Mucosa of descending colon (tissue), 3 donors: Measurements from ENCODE around the gene FGGY. TPM values are rescaled to one million over a fixed set of nuclear protein-coding genes. Genes with fewer than 3 reads are reported as not detected.
"Not testable (repeated sequence)": the region's sequence is repeated elsewhere in the genome, so short reads cannot be mapped to it uniquely, and the experiment has no call there.

Experiments used
- ATAC-seq: fragments of 200-7000 bp; cut with Tn5 transposase; one replicate; pipeline ENCODE4 v1.9.1; 2020; ENCODE audit warnings: mild to moderate bottlenecking, moderate library complexity
- DNase-seq, 3 donors: peaks; one replicate each; pipeline ENCODE4 v3.0.0-alpha.2; 2020
- H3K36me3 ChIP-seq: fragments of 200-600 bp; one replicate; pipeline ENCODE4 v1.8.0; 2021; ENCODE audit warnings: low read depth, mild to moderate bottlenecking
- H3K4me1 ChIP-seq: fragments of 200-600 bp; one replicate; pipeline ENCODE4 v1.8.0; 2021; ENCODE audit warnings: low read depth, mild to moderate bottlenecking
- H3K4me3 ChIP-seq: fragments of 200-600 bp; one replicate; pipeline ENCODE4 v1.8.0; 2021; ENCODE audit warnings: mild to moderate bottlenecking
- H3K9me3 ChIP-seq: fragments of 200-600 bp; one replicate; pipeline ENCODE4 v1.8.0; 2021; ENCODE audit warnings: mild to moderate bottlenecking
- CTCF ChIP-seq: fragments of 200-600 bp; IDR thresholded peaks from one replicate; pipeline ENCODE4 v1.8.0; 2022; ENCODE audit warnings: antibody characterized with exemption, mild to moderate bottlenecking
- intact Hi-C, 2 donors: fragments of 100-400 bp; cut with DNase I in 1 of 2; cut with micrococcal nuclease in 1 of 2; formaldehyde crosslinking; loops; one replicate each; pipeline versions ENCODE4 v1.11.0 to v1.11.1; 2022; cut with DNase I, micrococcal nuclease
- total RNA-seq, 3 donors: library from RNA; stranded (reverse); fragmentation: NEBNext Ultra II Directional in 2 of 3; extraction: Animal tissue kit (Norgen Biotek cat#: 25700) in 2 of 3; gene quantifications; one replicate each; pipeline versions ENCODE4 v1.2.1 to v1.2.4, GENCODE V29; 2021 to 2023
- donor health status: DM: no; HTN: no; CAD: no; lungs with moderate emphysema.
- donor health status: DM: no; HTN: no; CAD: no.
- donor health status: DM: no; HTN: yes; CAD: no.

Gene FGGY
- total RNA-seq, 3 donors from 2014 or later = 25.2 to 38.3 (median 36.6) TPM

DNA sequence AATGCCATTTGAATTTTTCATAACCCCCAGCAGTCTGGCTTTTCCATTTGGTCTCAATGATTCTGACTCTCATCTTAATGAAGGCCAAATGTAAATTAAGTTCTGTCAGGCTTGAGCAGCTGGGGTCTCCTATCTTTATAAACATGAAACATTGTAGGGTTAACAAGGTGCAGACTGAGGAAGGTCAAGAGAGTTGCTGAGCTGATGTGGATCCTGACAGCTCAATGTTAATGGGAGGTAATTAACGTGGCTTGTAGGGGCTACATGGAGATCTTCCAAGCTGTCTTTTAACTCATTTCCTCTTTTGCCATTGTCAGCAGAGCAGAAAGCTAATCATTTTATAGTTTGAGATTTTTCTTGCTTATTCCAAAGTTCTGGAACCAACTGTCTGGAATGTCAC lies 55.2 kb downstream of the FGGY start:
- intact Hi-C loops = no loop called here
- Histone ChIP-seq H3K4me1 (peaks cover 10% of the 10 kb centered on the region), H3K36me3 (no peaks in the 10 kb centered on the region), H3K9me3 (no peaks in the 10 kb centered on the region), H3K4me3 (no peak overlapping the region)
- DNase-seq (no peak), ATAC-seq (no peak)
- TF ChIP-seq CTCF = no peak

DNA sequence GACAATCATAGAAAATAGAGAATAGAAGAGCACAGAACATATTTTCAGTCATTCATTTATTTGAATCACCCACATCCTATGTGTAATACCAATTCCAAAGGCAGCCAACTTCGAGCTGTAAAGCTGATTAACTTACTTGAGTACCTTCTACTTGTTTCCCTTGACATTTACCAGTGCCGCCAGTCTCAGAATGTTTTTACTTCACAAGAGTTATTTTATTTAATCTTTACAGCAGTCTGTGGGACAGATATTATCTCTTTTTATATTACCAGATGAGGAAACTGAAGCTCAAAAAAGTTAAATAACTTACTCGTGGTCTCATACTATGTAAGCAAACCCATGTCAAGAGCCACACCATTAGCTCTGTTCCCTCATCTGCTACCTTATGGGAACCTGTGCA lies 56.6 kb downstream of the FGGY start:
- intact Hi-C loops = no loop called here
- peaks cover 10% of the 10 kb centered on the region for H3K4me1 ChIP-seq
- H3K4me3 ChIP-seq = no peak overlapping the region
- ATAC-seq = no peak
- no peaks in the 10 kb centered on the region for H3K9me3 ChIP-seq
- H3K36me3 ChIP-seq = no peaks in the 10 kb centered on the region
- no peak for DNase-seq
- no peak for TF ChIP-seq CTCF

- H3K4me3 ChIP-seq, DNase-seq, ATAC-seq, H3K9me3 ChIP-seq, intact Hi-C loops, H3K36me3 ChIP-seq: not testable (repeated sequence)
- H3K4me1 ChIP-seq = peaks cover 10% of the 10 kb centered on the region
Measured at GRCh38 chr1:59354239-59354638, 57.3 kb downstream of the FGGY start.

DNA sequence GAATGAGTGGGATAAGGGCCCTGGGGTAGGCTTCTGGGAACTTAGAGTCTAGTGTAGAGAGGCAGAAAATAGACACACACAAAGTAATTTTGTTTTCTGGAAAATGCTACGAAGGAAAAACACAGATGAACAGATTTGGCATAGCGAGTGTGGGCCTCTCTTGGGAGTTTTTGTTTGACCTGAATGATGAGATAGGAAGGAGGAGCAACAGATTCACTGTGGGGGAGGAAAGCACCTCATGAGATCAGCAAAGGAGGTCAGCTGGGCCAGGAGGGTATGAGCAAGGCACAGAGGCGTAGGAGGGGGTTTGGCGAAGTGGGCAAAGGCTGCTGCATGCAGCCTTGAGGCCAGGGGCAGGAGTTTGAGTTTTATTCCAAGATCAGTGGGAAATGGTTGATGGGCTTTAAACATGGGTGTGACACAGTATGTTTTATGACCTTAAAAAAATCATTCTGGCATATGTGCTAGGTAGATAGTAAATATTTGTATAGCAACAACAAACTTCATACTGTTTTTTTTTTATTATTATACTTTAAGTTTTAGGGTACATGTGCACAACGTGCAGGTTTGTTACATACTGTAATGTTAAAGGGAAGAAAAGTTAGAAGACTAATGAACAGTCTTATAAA lies 57.9 kb downstream of the FGGY start:
- H3K4me3 ChIP-seq = no peak overlapping the region
- no peak for TF ChIP-seq CTCF
- DNase-seq (peak; percentile 17 to 49 (median 44)), ATAC-seq (peak; percentile 86)
- no peaks in the 10 kb centered on the region for H3K9me3 ChIP-seq
- peaks cover 10% of the 10 kb centered on the region for H3K4me1 ChIP-seq
- H3K36me3 ChIP-seq = no peaks in the 10 kb centered on the region
- intact Hi-C loops = no loop called here

- peak; percentile 59 for ATAC-seq
Measured at GRCh38 chr1:59355361-59355760, 58.5 kb downstream of the FGGY start.

DNA sequence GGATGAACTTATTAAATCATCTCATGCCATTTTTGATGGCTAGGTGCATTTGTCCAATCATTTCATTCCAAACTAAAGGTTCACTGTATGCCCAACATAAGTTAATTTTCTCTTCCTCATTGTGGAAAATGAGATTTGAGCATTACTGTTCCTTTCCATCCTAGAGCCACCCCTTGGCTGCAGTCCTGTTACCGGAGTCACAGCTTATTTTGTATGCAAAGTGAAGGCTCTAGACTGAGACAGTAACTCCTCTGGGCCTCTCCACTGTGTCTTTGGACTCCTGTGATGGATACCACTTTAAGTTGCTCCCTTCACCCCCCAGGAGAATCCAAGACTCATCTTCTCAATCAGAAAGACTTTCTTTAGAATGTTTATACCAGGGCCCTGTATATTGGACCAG lies 59.7 kb downstream of the FGGY start:
- no peaks in the 10 kb centered on the region for H3K9me3 ChIP-seq
- H3K36me3 ChIP-seq = no peaks in the 10 kb centered on the region
- ATAC-seq (no peak), DNase-seq (no peak)
- no peak for TF ChIP-seq CTCF
- intact Hi-C loops = no loop called here
- no peak overlapping the region for H3K4me3 ChIP-seq
- H3K4me1 ChIP-seq = peaks cover 10% of the 10 kb centered on the region

More at GRCh38 chr1:59355361-59355760, 58.5 kb downstream of the FGGY start:
- TF ChIP-seq CTCF = no peak
- intact Hi-C loops = no loop called here
- Histone ChIP-seq H3K9me3 (no peaks in the 10 kb centered on the region), H3K4me3 (no peak overlapping the region), H3K4me1 (peaks cover 10% of the 10 kb centered on the region), H3K36me3 (no peaks in the 10 kb centered on the region)
- DNase-seq = no peak
